ENCODE measurements around the gene GJB6. TPM values are rescaled to one million over a fixed set of nuclear protein-coding genes. Genes with fewer than 3 reads are reported as not detected.

The GJB6 gene
- total and polyA plus RNA-seq, 2 experiments from 2014 or later, result not detected

- no peak for TF ChIP-seq REST (IDR thresholded peaks at IDR 0.05; ENCODE audit: unreplicated experiment)
- no peak for TF ChIP-seq NANOG (IDR thresholded peaks at IDR 0.05; ENCODE audit: borderline replicate concordance)
- TF ChIP-seq ZNF114 (CRISPR knock-in tag; IDR thresholded peaks at IDR 0.05), result no peak
- TF ChIP-seq POLR2AphosphoS5 (IDR thresholded peaks at IDR 0.05; ENCODE audit: low read depth), result no peak
- no peak for TF ChIP-seq CTCF (conservative IDR thresholded peaks at IDR 0.05; ENCODE audit: low read depth in 2 of 2)
- TF ChIP-seq ZNF331 (CRISPR knock-in tag; IDR thresholded peaks at IDR 0.05; ENCODE audit: low read depth), result no peak
Measured at GRCh38 chr13:20221772-20222171, 10.3 kb downstream of the GJB6 start (continued).

- Histone ChIP-seq H2AFZ (no peak overlapping the region), H3K79me2 (replicated peaks; ENCODE audit: insufficient read depth) (no peaks in the 10 kb centered on the region), H3F3A (replicated peaks; ENCODE audit: low read depth) (no peaks in the 10 kb centered on the region), H3K36me3 (ENCODE audit: insufficient read depth) (no peaks in the 10 kb centered on the region), H3K4me1 (ENCODE audit: insufficient read depth) (no peaks in the 10 kb centered on the region), H3K4me2 (no peak overlapping the region), H3K27me3 (ENCODE audit: insufficient read depth) (no peaks in the 10 kb centered on the region), H3K9me2 (ENCODE audit: insufficient read depth) (no peaks in the 10 kb centered on the region), H4K20me1 (replicated peaks; ENCODE audit: insufficient read depth) (no peaks in the 10 kb centered on the region), H3K27ac (ENCODE audit: low read depth) (no peak overlapping the region), H3K4me3 (no peak overlapping the region)
- Mint-ChIP-seq H3K4me3 (no peak overlapping the region), H3K36me3 (ENCODE audit: low read depth) (no peaks in the 10 kb centered on the region), H3K27me3 (ENCODE audit: insufficient read depth, low read depth, poor library complexity) (peaks cover 3% of the 10 kb centered on the region), H3K4me1 (peaks cover under 1% of the 10 kb centered on the region; the same call in 2 of the 3 replicates), H3K27ac (no peak overlapping the region), H3K9me3 (0 out of 3 replicates have a peak, but pooled peaks cover 2% of the 10 kb centered on the region)
- DNase-seq (ENCODE audit: low spot score) (no peak), ATAC-seq (no peak)
- TF ChIP-seq REST (IDR thresholded peaks at IDR 0.05; ENCODE audit: unreplicated experiment) (no peak), JUNB (IDR thresholded peaks at IDR 0.05; ENCODE audit: unreplicated experiment) (no peak), POLR2AphosphoS5 (IDR thresholded peaks at IDR 0.05; ENCODE audit: low read depth) (no peak), CTCF (conservative IDR thresholded peaks at IDR 0.05; ENCODE audit: low read depth in 2 of 2) (no peak), CREB1 (CRISPR knock-in tag; IDR thresholded peaks at IDR 0.05; ENCODE audit: low read depth) (no peak), ZNF331 (CRISPR knock-in tag; IDR thresholded peaks at IDR 0.05; ENCODE audit: low read depth) (no peak)
Measured at GRCh38 chr13:20219577-20219976, 12.5 kb downstream of the GJB6 start.
